GM13976 (cell line): Measurements from ENCODE around the gene CCR6.

Experiments
- DNase-seq: peaks from one replicate; pipeline ENCODE4 v3.0.0; 2012; ENCODE audit warnings: low spot score
- CTCF ChIP-seq: IDR thresholded peaks from 2 replicates; pipeline ENCODE4 v1.5.1; 2012; ENCODE audit warnings: borderline replicate concordance, mild to moderate bottlenecking; ENCODE audit not compliant: insufficient read depth; ENCODE audit errors: extremely low read depth, missing control alignments, control extremely low read depth
- in situ Hi-C: fragments of 300-500 bp; cut with MboI; formaldehyde crosslinking; loops from one replicate; pipeline ENCODE4 v1.12.0; 2022; ENCODE audit warnings: low sequenced_read_pairs, mixed read lengths, inconsistent platforms; ENCODE audit not compliant: unreplicated experiment

Gene CCR6

GRCh38 chr6:167105060-167105459, 17.8 kb upstream of the CCR6 start:
- no peak for TF ChIP-seq CTCF
- no peak for DNase-seq
- in situ Hi-C loops, result no loop called here

GRCh38 chr6:167106406-167106805, 16.5 kb upstream of the CCR6 start:
- in situ Hi-C loops, result no loop called here
- TF ChIP-seq CTCF, result no peak
- DNase-seq, result no peak

- DNase-seq, result no peak
- no peak for TF ChIP-seq CTCF
- in situ Hi-C loops, result no loop called here
Observed at GRCh38 chr6:167107787-167108186, 15.1 kb upstream of the CCR6 start.

GRCh38 chr6:167108278-167108677, 14.6 kb upstream of the CCR6 start:
- in situ Hi-C loops, result no loop called here
- TF ChIP-seq CTCF, result no peak
- DNase-seq, result no peak

- in situ Hi-C loops, result no loop called here
- TF ChIP-seq CTCF, result no peak
- DNase-seq, result no peak
Observed at GRCh38 chr6:167109651-167110050, 13.2 kb upstream of the CCR6 start.

GRCh38 chr6:167111597-167111996, 11.3 kb upstream of the CCR6 start:
- TF ChIP-seq CTCF, result no peak
- no peak for DNase-seq
- in situ Hi-C loops, result no loop called here

GRCh38 chr6:167112421-167112820, 10.5 kb upstream of the CCR6 start:
- DNase-seq, result no peak
- TF ChIP-seq CTCF, result no peak
- in situ Hi-C loops, result no loop called here
